Upper lobe of left lung (tissue), 4 donors: ENCODE data around the gene CPNE7.

Experiments used
- POLR2A ChIP-seq, 4 donors: fragments of 450-650 bp; IDR thresholded peaks; one replicate each; pipeline ENCODE4 v1.5.1; 2016 to 2017; ENCODE audit warnings: antibody characterized with exemption in 4 of 4, mild to moderate bottlenecking in 2 of 4
- POLR2AphosphoS5 ChIP-seq, 2 donors: sonication (generic); formaldehyde crosslinking; IDR thresholded peaks; one replicate each; pipeline ENCODE4 v1.5.1; 2017; ENCODE audit warnings: antibody characterized with exemption in 2 of 2

DNA sequence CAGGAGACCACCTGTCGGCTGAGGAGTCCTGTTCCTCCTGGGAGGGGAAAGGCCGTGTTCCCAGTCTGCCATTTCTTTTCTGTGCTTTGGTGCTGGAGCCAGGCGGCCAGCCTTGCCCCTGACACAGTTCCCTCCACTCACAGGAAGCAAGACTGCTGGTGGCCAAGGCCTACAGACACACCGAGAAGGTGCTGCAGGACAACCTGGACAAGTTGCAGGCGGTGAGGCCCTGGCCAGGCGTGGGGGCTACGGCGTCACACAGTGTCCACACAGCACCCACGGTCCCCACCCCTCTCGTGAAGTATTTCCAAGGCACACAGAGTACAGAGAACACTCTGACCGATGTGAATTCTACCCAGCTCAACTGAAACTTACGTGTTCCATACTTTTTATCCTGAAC lies 21.2 kb upstream of the CPNE7 start:
- TF ChIP-seq POLR2AphosphoS5 (IDR thresholded peaks at IDR 0.05) (no peak), POLR2A (IDR thresholded peaks at IDR 0.05) (no peak)
